Lung (tissue), 12 donors: ENCODE data around the gene ST8SIA4. TPM values are rescaled to one million over a fixed set of nuclear protein-coding genes. Genes with fewer than 3 reads are reported as not detected.

Experiments
- ATAC-seq: fragments of 200-7000 bp; cut with Tn5 transposase; one replicate; pipeline ENCODE4 v1.9.1; 2020; ENCODE audit warnings: moderate number of reproducible peaks; ENCODE audit not compliant: insufficient read depth, low FRiP score
- DNase-seq, 3 donors: peaks; one replicate each; pipeline ENCODE4 v3.0.0-alpha.2; 2013 to 2017
- H3K27ac ChIP-seq, 2 donors: one replicate each; pipeline ENCODE4 v1.5.1; 2013; ENCODE audit warnings: mild to moderate bottlenecking in 2 of 2, moderate library complexity in 2 of 2, control low read depth in 1 of 2, inconsistent platforms in 1 of 2, low read depth in 1 of 2, low read length in 1 of 2
- H3K27me3 ChIP-seq, 3 donors: one replicate each; pipeline ENCODE4 v1.5.1; 2013; ENCODE audit warnings: low read length in 2 of 3; ENCODE audit not compliant: control insufficient read depth in 3 of 3, insufficient read depth in 3 of 3
- H3K36me3 ChIP-seq, 4 donors: one replicate each; pipeline ENCODE4 v1.5.1; 2013; ENCODE audit warnings: low read length in 4 of 4, mild to moderate bottlenecking in 1 of 4, moderate library complexity in 1 of 4; ENCODE audit not compliant: control insufficient read depth in 4 of 4, insufficient read depth in 4 of 4
- H3K4me1 ChIP-seq, 5 donors: one replicate each; pipeline ENCODE4 v1.5.1; 2013; ENCODE audit warnings: low read length in 5 of 5, mild to moderate bottlenecking in 2 of 5, moderate library complexity in 1 of 5; ENCODE audit not compliant: control insufficient read depth in 5 of 5, insufficient read depth in 5 of 5
- H3K4me3 ChIP-seq: one replicate; pipeline ENCODE4 v1.5.1; 2013; ENCODE audit warnings: mild to moderate bottlenecking, control low read depth, moderate library complexity
- H3K9ac ChIP-seq, 2 donors: one replicate each; pipeline ENCODE4 v1.5.1; 2013; ENCODE audit warnings: low read length in 2 of 2, control low read depth in 1 of 2; ENCODE audit not compliant: insufficient read depth in 1 of 2
- H3K9me3 ChIP-seq, 4 donors: one replicate each; pipeline ENCODE4 v1.5.1; 2013; ENCODE audit warnings: low read length in 3 of 4, mild to moderate bottlenecking in 1 of 4, moderate library complexity in 1 of 4; ENCODE audit not compliant: control insufficient read depth in 4 of 4, insufficient read depth in 3 of 4
- WGBS, 2 donors: extraction: QIAGEN DNeasy Blood & Tissue Kit; methylation state at CpG; one replicate each; pipeline ENCODE4 v1.1.7; 2013; 5-methylcytosine and 5-hydroxymethylcytosine counted together
- polyA plus RNA-seq, 2 donors: library from polyadenylated mRNA; stranded (reverse); fragments of 200-250 nt; gene quantifications; one replicate each; pipeline ENCODE4 v1.2.1, GENCODE V29; 2013
- total RNA-seq, 2 donors: library from RNA; depleted of rRNA in 1 of 2; stranded (reverse); fragments of >200 nt in 1 of 2; gene quantifications; one replicate each; pipeline ENCODE4 v1.2.1, GENCODE V29; 2014 to 2021
- TF ChIP-seq, protein P1 (sequence below): IDR thresholded peaks from 2 replicates; pipeline ENCODE4 v1.5.1; 2012; ENCODE audit warnings: mild to moderate bottlenecking; ENCODE audit errors: control extremely low read depth, extremely low read depth
- donor health status: control.
- donor health status: control.
- donor health status: Bipolar disorder and iron deficiency.
- donor health status: healthy.
- donor health status: DM: yes; HTN: yes; CAD: no.

The ST8SIA4 gene
- total and polyA plus RNA-seq, 4 donors: 4.2 to 22.1 (median 14.2) TPM

DNA sequence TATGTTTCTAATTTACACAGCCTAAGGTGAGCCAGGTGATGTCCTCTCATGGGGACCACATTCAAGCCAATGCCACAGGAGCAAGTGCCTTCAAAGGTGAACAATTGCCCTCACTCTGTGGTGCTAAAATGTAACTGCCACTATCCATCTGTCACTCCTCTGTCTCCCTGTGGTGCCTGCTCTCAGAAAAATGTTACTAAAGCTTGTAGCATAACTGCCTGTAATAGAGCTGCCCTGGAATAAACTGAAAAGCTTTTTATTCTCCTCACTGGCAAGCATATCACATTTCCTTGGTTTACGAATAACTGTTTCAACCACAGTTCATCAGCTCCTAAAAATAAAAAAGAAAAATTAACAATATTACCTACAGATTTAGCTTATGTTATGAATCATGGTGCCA, 142.4 kb downstream of the ST8SIA4 start:
- TF ChIP-seq, protein P1, sequence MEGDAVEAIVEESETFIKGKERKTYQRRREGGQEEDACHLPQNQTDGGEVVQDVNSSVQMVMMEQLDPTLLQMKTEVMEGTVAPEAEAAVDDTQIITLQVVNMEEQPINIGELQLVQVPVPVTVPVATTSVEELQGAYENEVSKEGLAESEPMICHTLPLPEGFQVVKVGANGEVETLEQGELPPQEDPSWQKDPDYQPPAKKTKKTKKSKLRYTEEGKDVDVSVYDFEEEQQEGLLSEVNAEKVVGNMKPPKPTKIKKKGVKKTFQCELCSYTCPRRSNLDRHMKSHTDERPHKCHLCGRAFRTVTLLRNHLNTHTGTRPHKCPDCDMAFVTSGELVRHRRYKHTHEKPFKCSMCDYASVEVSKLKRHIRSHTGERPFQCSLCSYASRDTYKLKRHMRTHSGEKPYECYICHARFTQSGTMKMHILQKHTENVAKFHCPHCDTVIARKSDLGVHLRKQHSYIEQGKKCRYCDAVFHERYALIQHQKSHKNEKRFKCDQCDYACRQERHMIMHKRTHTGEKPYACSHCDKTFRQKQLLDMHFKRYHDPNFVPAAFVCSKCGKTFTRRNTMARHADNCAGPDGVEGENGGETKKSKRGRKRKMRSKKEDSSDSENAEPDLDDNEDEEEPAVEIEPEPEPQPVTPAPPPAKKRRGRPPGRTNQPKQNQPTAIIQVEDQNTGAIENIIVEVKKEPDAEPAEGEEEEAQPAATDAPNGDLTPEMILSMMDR: no peak
- no peak for ATAC-seq
- H3K36me3 ChIP-seq: no peaks in the 10 kb centered on the region
- WGBS, 2 donors: 89 to 93% methylated on average over 1 of the region's 1 CpG
- H3K9ac ChIP-seq: no peak overlapping the region
- no peak for DNase-seq
- no peak overlapping the region for H3K4me3 ChIP-seq
- H3K27ac ChIP-seq: no peak overlapping the region
- H3K27me3 ChIP-seq: no peaks in the 10 kb centered on the region
- H3K9me3 ChIP-seq: no peaks in the 10 kb centered on the region
- peaks cover 0 to 28% (median 6%) of the 10 kb centered on the region in 5 donors for H3K4me1 ChIP-seq

- Histone ChIP-seq H3K9me3 (no peaks in the 10 kb centered on the region), H3K4me1 (peaks cover 0 to 28% (median 6%) of the 10 kb centered on the region in 5 donors), H3K27ac (no peak overlapping the region), H3K36me3 (no peaks in the 10 kb centered on the region), H3K9ac (no peak overlapping the region), H3K4me3 (no peak overlapping the region), H3K27me3 (no peaks in the 10 kb centered on the region)
- TF ChIP-seq, protein P1: no peak
- ATAC-seq (no peak), DNase-seq (no peak)
- WGBS, 2 donors: 61 to 73% methylated on average over 1 of the region's 1 CpG
These were observed 144.3 kb downstream of the ST8SIA4 start for GRCh38 chr5:100758780-100759179.

DNA sequence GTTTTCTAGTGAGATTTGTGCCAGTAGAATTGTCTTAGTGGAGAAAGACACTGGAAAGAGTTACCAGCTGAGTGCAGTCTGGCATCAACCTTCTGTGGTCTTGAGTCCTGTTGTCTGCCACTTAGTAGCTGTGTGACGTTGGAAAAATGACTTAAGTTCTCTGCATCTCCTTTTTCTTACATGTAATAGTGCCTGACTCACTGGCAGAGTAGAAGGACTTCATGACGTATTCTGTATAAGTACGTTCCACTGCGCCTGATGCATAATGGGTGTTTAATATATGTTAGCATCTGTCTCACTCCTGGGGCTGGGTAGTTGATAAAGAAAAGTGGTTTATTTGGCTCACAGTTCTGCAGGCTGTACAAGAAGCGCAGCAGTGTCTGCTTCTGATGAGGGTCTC, 144.8 kb downstream of the ST8SIA4 start:
- Histone ChIP-seq H3K27me3 (no peaks in the 10 kb centered on the region), H3K36me3 (no peaks in the 10 kb centered on the region), H3K4me3 (no peak overlapping the region), H3K4me1 (peaks cover 0 to 28% (median 6%) of the 10 kb centered on the region in 5 donors), H3K9me3 (no peaks in the 10 kb centered on the region), H3K27ac (no peak overlapping the region), H3K9ac (no peak overlapping the region)
- DNase-seq (no peak), ATAC-seq (no peak)
- WGBS, 2 donors: 93 to 95% methylated on average over 5 of the region's 5 CpGs
- TF ChIP-seq, protein P1: no peak

DNA sequence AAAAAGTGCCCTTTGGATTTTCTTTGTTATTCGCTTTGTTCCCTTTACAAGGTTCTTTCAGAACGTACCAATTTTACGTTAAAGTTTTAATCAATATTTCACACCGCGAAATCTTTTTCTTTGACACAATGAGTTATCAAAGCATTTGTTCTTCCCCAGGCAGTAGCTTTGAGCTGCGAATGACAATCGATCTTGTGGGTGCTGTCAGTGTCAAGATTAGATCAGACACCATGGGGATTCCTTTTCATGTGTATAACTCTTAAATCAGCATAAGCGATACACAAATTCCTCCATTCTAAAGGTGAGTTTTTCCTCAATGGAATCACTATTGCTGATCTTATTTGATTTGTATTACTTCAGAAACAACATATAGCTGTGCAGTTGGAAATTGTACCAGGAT, 145.5 kb downstream of the ST8SIA4 start:
- ATAC-seq (no peak), DNase-seq (no peak)
- 71 to 88% methylated on average over 8 of the region's 8 CpGs for WGBS, 2 donors
- H3K36me3 ChIP-seq: no peaks in the 10 kb centered on the region
- H3K4me1 ChIP-seq: peaks cover 0 to 23% (median 4%) of the 10 kb centered on the region in 5 donors
- no peaks in the 10 kb centered on the region for H3K27me3 ChIP-seq
- TF ChIP-seq, protein P1: no peak
- no peak overlapping the region for H3K9ac ChIP-seq
- H3K9me3 ChIP-seq: no peaks in the 10 kb centered on the region
- H3K27ac ChIP-seq: no peak overlapping the region
- no peak overlapping the region for H3K4me3 ChIP-seq
